ENCODE measurements around the gene TEX29.

Gene TEX29

GRCh38 chr13:111289251-111289650 is 31.2 kb upstream of the TEX29 start:
- no peak overlapping the region for H3K4me3 ChIP-seq (ENCODE audit: low read depth, low read length)
- no peak for TF ChIP-seq CTCF (IDR thresholded peaks at IDR 0.05; ENCODE audit: low read depth, low read length)

DNA sequence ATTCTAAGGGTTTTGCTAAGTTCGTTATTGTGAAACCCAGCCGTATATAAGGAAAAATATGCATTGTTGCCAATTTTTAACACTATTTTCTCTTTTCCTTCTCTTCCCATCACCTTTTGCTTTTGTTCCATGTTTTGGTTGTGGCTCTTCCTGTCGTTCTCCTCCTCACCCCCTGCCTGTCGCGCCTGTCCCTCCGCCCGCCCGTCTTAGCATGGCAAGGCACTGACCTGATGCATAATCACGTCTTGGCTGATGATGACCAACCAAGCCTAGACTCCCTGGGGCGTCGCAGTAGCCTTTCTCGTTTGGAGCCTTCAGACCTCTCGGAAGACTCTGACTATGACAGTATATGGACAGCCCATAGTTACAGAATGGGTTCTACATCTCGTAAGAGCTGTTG is 28.5 kb upstream of the TEX29 start:
- H3K4me3 ChIP-seq (ENCODE audit: low read depth, low read length) = no peak overlapping the region
- TF ChIP-seq CTCF (IDR thresholded peaks at IDR 0.05; ENCODE audit: low read depth, low read length) = no peak

DNA sequence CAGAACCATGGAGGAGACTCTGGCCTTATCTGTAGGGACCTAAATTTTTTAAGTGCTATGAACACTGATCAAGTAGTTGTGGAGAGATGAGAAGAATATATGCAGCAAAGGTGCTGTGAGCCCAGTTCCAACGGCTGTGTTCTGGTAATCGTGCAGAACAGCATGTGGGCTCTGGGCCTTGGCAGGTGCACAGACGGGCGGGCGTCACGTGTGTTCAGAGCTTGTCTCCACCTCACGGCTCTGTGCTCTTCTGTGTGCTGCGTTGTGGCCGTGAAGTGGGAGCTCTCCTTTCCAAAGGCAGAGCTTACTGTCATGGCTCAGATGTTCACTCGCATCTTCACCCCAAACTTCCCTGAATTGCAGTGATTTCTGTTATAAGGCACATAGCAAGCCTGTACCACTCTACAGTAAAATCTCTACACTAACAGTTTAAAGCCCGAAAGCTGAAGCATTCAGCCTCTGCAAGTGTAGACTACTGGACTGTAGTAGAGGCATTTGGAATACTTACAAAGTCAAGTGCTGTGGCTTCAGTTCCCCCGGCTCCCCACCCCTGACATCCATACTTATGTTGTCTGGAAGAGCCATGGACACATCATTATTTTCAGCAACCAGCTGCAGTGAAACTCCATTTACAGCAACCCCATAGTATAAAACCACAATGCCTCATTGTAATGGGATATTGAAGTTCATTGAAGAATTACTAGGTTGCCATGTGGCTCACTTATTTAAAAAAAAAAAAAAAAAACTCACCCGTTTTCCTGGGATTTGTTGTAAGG is 27.5 kb upstream of the TEX29 start:
- TF ChIP-seq CTCF (IDR thresholded peaks at IDR 0.05; ENCODE audit: low read depth, low read length) = no peak

DNA sequence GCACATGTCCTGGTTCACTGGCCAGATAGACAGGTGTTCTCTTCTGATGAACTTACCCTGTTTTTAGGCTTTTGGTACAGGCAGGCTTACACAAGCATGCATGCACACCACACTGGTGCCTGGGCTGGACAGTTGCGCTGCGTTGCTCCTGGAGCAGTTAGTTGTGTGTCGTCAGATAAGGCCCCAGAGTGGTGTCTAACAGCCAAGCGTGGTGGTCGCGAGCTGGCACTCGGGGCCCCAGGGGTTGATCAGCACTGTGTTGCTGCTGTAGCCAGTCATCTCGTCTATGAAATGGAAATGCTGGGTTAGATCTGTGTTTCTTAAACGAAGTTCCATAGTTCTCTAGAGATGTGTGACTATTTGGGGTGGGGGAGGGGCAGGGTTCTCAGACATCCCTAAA is 24.6 kb upstream of the TEX29 start:
- no peak overlapping the region for H3K4me3 ChIP-seq (ENCODE audit: low read depth, low read length)
- TF ChIP-seq CTCF (IDR thresholded peaks at IDR 0.05; ENCODE audit: low read depth, low read length) = no peak

More for the DNA sequence above, 27.5 kb upstream of the TEX29 start:
- H3K4me3 ChIP-seq (ENCODE audit: low read depth, low read length) = no peak overlapping the region

DNA sequence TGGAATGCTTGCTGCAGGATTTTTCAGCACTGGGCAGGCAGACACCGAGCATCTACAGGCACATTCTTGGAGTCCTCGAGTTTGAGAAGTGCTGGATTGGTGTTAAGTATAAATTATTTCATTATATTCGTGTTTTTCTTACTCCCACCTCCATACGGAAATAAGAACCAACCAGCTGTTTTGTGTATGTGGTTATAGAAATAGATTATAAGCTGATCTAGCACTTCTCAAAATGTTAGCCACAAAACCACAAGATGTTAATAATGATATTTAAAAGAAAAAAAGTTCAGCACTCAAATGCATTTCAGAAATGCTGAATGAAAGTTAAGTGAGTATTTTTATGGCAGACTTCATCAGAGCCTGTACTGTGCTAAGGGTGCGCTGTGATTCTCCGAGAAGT is 24.0 kb upstream of the TEX29 start:
- TF ChIP-seq CTCF (IDR thresholded peaks at IDR 0.05; ENCODE audit: low read depth, low read length) = no peak
- H3K4me3 ChIP-seq (ENCODE audit: low read depth, low read length) = no peak overlapping the region

DNA sequence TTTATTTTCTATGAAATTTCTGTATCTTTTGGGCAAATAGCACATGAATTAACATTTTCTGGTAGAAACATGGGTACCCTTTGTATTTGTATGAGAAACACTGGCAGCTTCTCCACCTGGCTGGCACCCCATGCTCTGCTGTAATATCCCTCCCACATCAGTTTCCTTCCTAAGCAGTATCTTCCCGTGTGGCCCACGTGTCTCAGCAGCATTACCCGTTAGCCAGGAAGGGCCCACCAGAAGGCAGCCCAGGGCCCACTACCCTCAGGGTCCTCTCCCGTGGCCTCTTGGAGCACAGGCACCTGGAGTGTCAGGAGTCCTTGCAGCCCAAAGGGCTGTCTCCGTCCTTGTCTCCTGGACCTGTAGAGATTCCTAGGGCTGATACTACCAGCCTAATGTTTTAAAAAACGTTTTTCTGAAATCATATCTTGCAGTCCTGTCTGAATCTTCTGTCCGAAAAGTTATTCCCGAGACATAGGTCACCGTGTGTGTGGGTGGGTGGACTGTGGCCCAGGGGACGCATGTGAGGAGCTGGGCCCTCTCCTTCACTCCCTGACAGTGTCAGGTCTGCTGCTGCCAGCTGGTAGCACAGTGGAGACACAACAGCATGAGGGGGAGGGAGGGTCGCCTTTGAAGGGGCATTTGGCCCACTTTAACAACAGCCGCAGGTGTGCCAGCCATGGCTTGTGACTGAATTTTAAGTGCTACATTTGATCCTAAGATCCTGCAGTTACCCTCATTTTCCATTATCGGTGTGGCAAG is 22.0 kb upstream of the TEX29 start:
- H3K4me3 ChIP-seq (ENCODE audit: low read depth, low read length) = no peak overlapping the region
- TF ChIP-seq CTCF (IDR thresholded peaks at IDR 0.05; ENCODE audit: low read depth, low read length) = no peak
